HG02623 (cell line): ENCODE measurements around the gene OSCAR.
"Not testable (repeated sequence)": the region's sequence is repeated elsewhere in the genome, so short reads cannot be mapped to it uniquely, and the experiment has no call there.

Experiments
- ATAC-seq: cut with Tn5 transposase; IDR thresholded peaks from one replicate; pipeline ENCODE4 v1.9.1; 2021; ENCODE audit warnings: moderate library complexity; ENCODE audit not compliant: unreplicated experiment

OSCAR gene

GRCh38 chr19:54127688-54128440 is 27.3 kb upstream of the OSCAR start:
- no peak for ATAC-seq

- ATAC-seq, result no peak
Measured at GRCh38 chr19:54125713-54126112, 25.1 kb upstream of the OSCAR start.

- ATAC-seq, result no peak
Measured at GRCh38 chr19:54124393-54124792, 23.8 kb upstream of the OSCAR start.

- no peak for ATAC-seq
Measured at GRCh38 chr19:54123682-54124081, 23.1 kb upstream of the OSCAR start.

- no peak for ATAC-seq
Measured at GRCh38 chr19:54121259-54121658, 20.7 kb upstream of the OSCAR start.

- peak; percentile 84 for ATAC-seq
Measured at GRCh38 chr19:54115109-54116063, 14.8 kb upstream of the OSCAR start, which contains the start of the genes PRPF31 and TFPT. TSS of gene PRPF31 (plus strand) at chr19:54115754. CDS start at chr19:54118279, 2,525 bp downstream. TSS of gene TFPT (minus strand) at chr19:54115657. CDS start at chr19:54115269, 388 bp downstream.

GRCh38 chr19:54114340-54115108 is 13.9 kb upstream of the OSCAR start:
- ATAC-seq, result no peak

- ATAC-seq, result no peak
Measured at GRCh38 chr19:54109651-54110050, 9.0 kb upstream of the OSCAR start.

- no peak for ATAC-seq
Measured at GRCh38 chr19:54108496-54108895, 7.9 kb upstream of the OSCAR start.

- ATAC-seq, result no peak
Measured at GRCh38 chr19:54107876-54108490, 7.4 kb upstream of the OSCAR start.

- no peak for ATAC-seq
Measured at GRCh38 chr19:54106716-54107115, 6.1 kb upstream of the OSCAR start.

- no peak for ATAC-seq
Measured at GRCh38 chr19:54105796-54106195, 5.2 kb upstream of the OSCAR start.

- ATAC-seq, result no peak
Measured at GRCh38 chr19:54104998-54105715, 4.6 kb upstream of the OSCAR start.

- peak; percentile 93 for ATAC-seq
Measured at GRCh38 chr19:54102421-54103169, 2.0 kb upstream of the OSCAR start, which contains the start of gene NDUFA3. TSS of gene NDUFA3 (plus strand) at chr19:54102855. CDS start at chr19:54102879, 24 bp downstream.

- ATAC-seq, result not testable (repeated sequence)
Measured at GRCh38 chr19:54099903-54100255, 724 bp downstream of the OSCAR start.

- ATAC-seq, result no peak
Measured at GRCh38 chr19:54099190-54099902, 1.3 kb downstream of the OSCAR start.

- no peak for ATAC-seq
Measured at GRCh38 chr19:54096617-54097106, 3.9 kb downstream of the OSCAR start.
